H7 (cell line): ENCODE results near the gene PNMA1. TPM values are rescaled to one million over a fixed set of nuclear protein-coding genes. Genes with fewer than 3 reads are reported as not detected.

Source experiments
- DNase-seq: peaks from one replicate; pipeline ENCODE4 v3.0.0; 2012
- H3K27me3 ChIP-seq: 2 replicates; pipeline ENCODE4 v1.6.0; 2011; ENCODE audit warnings: mild to moderate bottlenecking, low read length; ENCODE audit not compliant: control insufficient read depth, insufficient read depth
- H3K36me3 ChIP-seq: replicated peaks from 2 replicates; pipeline ENCODE4 v1.5.1; 2011; ENCODE audit warnings: low read length; ENCODE audit not compliant: control insufficient read depth, insufficient read depth
- H3K4me3 ChIP-seq: 2 replicates; pipeline ENCODE4 v1.5.1; 2011; ENCODE audit warnings: low read depth, mild to moderate bottlenecking, control low read depth, low read length, moderate library complexity; ENCODE audit not compliant: insufficient read depth
- total RNA-seq: library from RNA; depleted of rRNA; stranded (reverse); fragments of >200 nt; shearing (Covaris generic); gene quantifications from 2 replicates; pipeline ENCODE4 v1.2.3, GENCODE V29; 2014

Gene PNMA1
- total RNA-seq, 1 experiment from 2014 or later = 18.0 TPM

DNA sequence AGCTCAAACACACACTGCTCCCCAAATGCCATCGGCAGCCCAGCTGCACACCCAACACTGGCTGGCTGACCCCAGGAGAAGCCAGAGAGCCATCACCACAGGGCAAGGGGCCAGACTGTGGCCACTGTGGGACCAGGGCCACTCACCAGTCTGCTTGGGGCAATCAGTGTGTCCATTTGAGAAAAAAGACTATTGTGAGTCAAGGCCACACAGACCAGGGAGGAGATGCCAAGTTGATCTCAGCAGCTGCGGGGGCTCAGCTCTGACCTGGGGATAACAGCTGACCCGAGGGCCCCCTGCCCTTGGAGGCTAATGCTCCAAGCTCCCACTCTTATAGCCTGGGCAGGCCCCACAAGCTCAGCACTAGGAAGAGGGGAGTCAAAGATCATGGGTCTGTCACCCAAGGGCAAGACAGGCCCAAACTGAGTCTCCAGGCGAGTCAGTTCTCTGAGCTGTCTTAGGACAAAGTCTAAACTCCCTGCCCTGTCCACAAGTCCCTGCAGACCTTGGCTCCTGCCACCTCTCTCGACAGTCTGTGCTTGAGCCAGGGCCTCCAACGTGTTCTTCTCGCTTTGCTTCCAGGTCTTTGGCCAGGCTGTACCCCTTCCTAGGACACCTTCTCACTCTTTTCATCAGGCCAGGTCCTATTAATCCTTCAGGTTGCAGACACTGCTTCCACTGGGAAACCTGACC, 30.1 kb upstream of the PNMA1 start:
- H3K27me3 ChIP-seq = no peaks in the 10 kb centered on the region
- DNase-seq = no peak
- no peaks in the 10 kb centered on the region for H3K36me3 ChIP-seq
- no peak overlapping the region for H3K4me3 ChIP-seq

- Histone ChIP-seq H3K4me3 (no peak overlapping the region), H3K27me3 (no peaks in the 10 kb centered on the region), H3K36me3 (no peaks in the 10 kb centered on the region)
- no peak for DNase-seq
Measured at GRCh38 chr14:73743431-73743931, 29.3 kb upstream of the PNMA1 start.

GRCh38 chr14:73742520-73743238, 28.5 kb upstream of the PNMA1 start:
- Histone ChIP-seq H3K4me3 (no peak overlapping the region), H3K36me3 (no peaks in the 10 kb centered on the region), H3K27me3 (no peaks in the 10 kb centered on the region)
- no peak for DNase-seq

GRCh38 chr14:73741876-73742519, 27.8 kb upstream of the PNMA1 start:
- Histone ChIP-seq H3K4me3 (no peak overlapping the region), H3K36me3 (no peaks in the 10 kb centered on the region), H3K27me3 (no peaks in the 10 kb centered on the region)
- DNase-seq = no peak

GRCh38 chr14:73741386-73741875, 27.2 kb upstream of the PNMA1 start:
- H3K4me3 ChIP-seq = no peak overlapping the region
- peak; percentile 92 for DNase-seq
- H3K27me3 ChIP-seq = no peaks in the 10 kb centered on the region
- H3K36me3 ChIP-seq = no peaks in the 10 kb centered on the region

- H3K27me3 ChIP-seq = no peaks in the 10 kb centered on the region
Measured at GRCh38 chr14:73740618-73741326, 26.6 kb upstream of the PNMA1 start.

GRCh38 chr14:73739899-73740617, 25.9 kb upstream of the PNMA1 start:
- Histone ChIP-seq H3K27me3 (no peaks in the 10 kb centered on the region), H3K4me3 (no peak overlapping the region), H3K36me3 (no peaks in the 10 kb centered on the region)
- DNase-seq = no peak

More at GRCh38 chr14:73740618-73741326, 26.6 kb upstream of the PNMA1 start:
- Histone ChIP-seq H3K36me3 (no peaks in the 10 kb centered on the region), H3K4me3 (no peak overlapping the region)
- peak; percentile 84 for DNase-seq

DNA sequence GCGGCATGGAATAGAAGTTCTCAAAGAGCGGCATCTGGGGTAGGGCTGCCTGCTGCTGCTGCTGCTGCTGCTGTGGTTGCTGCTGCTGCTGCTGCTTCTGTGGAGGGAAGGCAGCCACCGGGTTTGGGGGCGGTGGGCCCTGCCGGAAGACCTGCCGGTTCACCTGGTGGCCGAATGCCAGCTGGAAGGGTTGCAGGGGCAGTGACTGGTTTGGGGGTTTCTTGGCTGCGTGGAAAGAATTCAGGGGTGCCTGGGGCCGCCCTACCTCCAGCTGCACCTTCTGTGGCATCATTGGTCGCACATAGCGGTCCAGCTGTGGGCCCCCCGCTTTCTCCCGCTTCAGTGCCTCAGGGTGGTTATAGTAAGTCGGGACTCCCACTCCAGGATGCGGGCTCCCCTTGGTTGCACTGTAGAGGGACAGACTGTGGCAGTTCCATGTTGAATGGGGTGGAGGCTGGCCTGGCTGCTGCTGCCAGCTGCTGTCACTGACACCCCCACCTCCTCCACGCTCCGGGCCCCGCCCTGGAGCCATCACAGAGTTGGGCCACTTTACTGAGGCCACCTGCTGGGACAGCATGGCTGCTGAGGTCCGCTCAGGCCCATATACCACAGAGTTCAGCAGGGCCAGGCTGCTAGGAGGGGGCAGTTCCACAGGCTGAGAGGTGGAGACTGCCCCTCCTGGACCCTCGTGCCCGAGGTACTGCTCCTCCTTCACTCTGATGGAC, 25.2 kb upstream of the PNMA1 start:
- no peaks in the 10 kb centered on the region for H3K36me3 ChIP-seq

DNA sequence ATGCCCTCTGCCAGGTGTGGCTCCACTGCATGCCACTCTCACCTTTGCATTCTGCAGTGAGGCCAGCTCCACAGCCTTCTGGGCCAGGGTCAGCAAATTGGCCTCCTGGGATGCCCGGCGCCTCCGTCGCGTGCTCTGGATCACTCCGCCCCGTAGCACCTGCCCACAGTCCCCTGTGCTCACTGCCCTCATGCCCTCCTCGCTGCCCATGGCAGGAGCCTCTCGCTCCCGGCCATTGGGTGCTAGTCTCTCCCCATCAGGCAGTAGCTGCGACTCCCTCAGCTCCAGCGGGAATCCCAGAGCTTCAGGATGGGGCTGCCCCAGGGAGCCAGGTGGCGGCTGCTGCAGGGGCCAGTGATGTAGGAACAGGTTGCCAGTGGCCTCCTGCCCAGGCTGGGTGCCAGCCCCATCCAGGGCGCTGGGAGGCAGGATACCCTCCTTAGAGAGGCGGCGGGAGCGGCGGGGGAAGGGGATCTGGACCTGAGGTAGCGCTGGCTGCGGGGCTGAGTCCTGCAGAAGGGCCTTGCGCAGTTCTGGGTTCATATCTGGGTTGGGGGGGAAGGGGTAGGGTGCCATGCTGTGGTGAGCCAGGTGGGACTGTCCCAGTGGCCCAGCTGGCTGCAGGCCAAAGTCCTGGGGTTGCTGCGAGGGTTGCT, 24.5 kb upstream of the PNMA1 start:
- no peak for DNase-seq
- Histone ChIP-seq H3K27me3 (no peaks in the 10 kb centered on the region), H3K4me3 (no peak overlapping the region), H3K36me3 (no peaks in the 10 kb centered on the region)

More for the DNA sequence above, 25.2 kb upstream of the PNMA1 start:
- no peak for DNase-seq
- Histone ChIP-seq H3K4me3 (no peak overlapping the region), H3K27me3 (no peaks in the 10 kb centered on the region)

DNA sequence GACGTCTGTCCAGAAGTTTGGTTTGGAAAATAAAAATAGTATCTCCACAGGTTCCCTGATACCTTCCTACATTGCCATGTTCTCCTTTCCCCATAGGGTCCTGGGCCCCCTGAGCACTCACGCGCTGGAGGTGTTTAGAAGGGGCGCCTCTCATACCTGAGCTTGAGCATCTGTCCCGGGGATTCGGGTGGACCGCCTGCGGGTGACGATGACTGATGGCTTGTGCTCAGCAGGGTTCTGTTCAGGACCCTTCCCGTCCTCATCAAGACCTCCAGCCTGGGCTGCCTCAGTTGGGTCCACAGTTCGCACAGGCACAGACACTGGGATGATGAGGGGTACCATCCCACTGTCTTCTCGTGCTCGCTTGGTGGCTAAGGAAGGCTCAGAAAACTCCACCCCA, 22.7 kb upstream of the PNMA1 start:
- H3K4me3 ChIP-seq = no peak overlapping the region
- no peaks in the 10 kb centered on the region for H3K36me3 ChIP-seq
- DNase-seq = no peak
- no peaks in the 10 kb centered on the region for H3K27me3 ChIP-seq

DNA sequence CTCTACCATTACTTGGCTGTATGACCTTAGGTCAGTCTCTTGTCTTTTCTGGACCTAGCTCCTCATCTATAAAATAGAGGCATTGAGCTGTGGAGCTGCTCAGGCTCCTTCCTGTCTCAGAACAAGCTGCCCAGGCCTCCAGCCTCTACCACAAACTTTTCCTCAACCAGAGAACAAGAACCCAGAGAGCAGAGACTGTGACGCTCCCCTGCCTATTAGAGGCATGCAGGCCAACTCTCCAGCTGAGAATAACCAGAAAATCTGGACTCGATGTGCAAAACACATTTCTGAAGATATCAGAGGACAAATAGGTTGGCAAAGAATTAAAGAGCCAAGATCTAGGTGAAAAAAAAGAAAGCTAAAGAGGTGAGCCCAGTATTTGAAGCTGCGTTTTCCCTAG, 17.8 kb upstream of the PNMA1 start:
- Histone ChIP-seq H3K36me3 (peaks cover 2% of the 10 kb centered on the region), H3K4me3 (no peak overlapping the region), H3K27me3 (no peaks in the 10 kb centered on the region)
- peak; percentile 11 for DNase-seq

- Histone ChIP-seq H3K36me3 (peaks cover 4% of the 10 kb centered on the region), H3K27me3 (no peaks in the 10 kb centered on the region), H3K4me3 (no peak overlapping the region)
- DNase-seq = peak; percentile 37
Measured at GRCh38 chr14:73731111-73731510, 16.9 kb upstream of the PNMA1 start.
